NCI-H524 (cell line): ENCODE measurements around the gene FAM117B.
"Not testable (repeated sequence)": the region's sequence is repeated elsewhere in the genome, so short reads cannot be mapped to it uniquely, and the experiment has no call there.

ENCODE experiments used
- DNase-seq, 2 experiments: peaks; one replicate each; lab custom pipeline; 2025; lab: John Stamatoyannopoulos, UW

The FAM117B gene

GRCh38 chr2:202638721-202639120 lies 4.0 kb downstream of the FAM117B start:
- DNase-seq, result no peak

- no peak for DNase-seq
These were observed 4.5 kb downstream of the FAM117B start for GRCh38 chr2:202639231-202639630.

- no peak for DNase-seq
These were observed 7.8 kb downstream of the FAM117B start for GRCh38 chr2:202642567-202642966.

GRCh38 chr2:202643012-202643858 lies 8.5 kb downstream of the FAM117B start:
- no peak for DNase-seq

- DNase-seq, result no peak
These were observed 17.4 kb downstream of the FAM117B start for GRCh38 chr2:202652119-202652518.

GRCh38 chr2:202653890-202654289 lies 19.1 kb downstream of the FAM117B start:
- no peak for DNase-seq

GRCh38 chr2:202657876-202658275 lies 23.1 kb downstream of the FAM117B start:
- no peak for DNase-seq

GRCh38 chr2:202660796-202661195 lies 26.0 kb downstream of the FAM117B start:
- no peak for DNase-seq

GRCh38 chr2:202669841-202670240 lies 35.1 kb downstream of the FAM117B start:
- DNase-seq, result no peak

- no peak for DNase-seq
These were observed 36.7 kb downstream of the FAM117B start for GRCh38 chr2:202671317-202672035.

GRCh38 chr2:202675097-202675496 lies 40.3 kb downstream of the FAM117B start:
- DNase-seq, result not testable (repeated sequence)

- DNase-seq, result no peak
These were observed 45.2 kb downstream of the FAM117B start for GRCh38 chr2:202679980-202680379.

GRCh38 chr2:202680512-202680911 lies 45.7 kb downstream of the FAM117B start:
- no peak for DNase-seq

GRCh38 chr2:202681688-202682205 lies 47.0 kb downstream of the FAM117B start:
- DNase-seq, result no peak

- DNase-seq, result no peak
These were observed 47.5 kb downstream of the FAM117B start for GRCh38 chr2:202682274-202682673.

- DNase-seq, result no peak
These were observed 52.5 kb downstream of the FAM117B start for GRCh38 chr2:202687276-202687675.

GRCh38 chr2:202689459-202689858 lies 54.7 kb downstream of the FAM117B start:
- no peak for DNase-seq

- no peak for DNase-seq
These were observed 55.1 kb downstream of the FAM117B start for GRCh38 chr2:202689898-202690297.

GRCh38 chr2:202690321-202690900 lies 55.6 kb downstream of the FAM117B start:
- no peak for DNase-seq

- no peak for DNase-seq
These were observed 58.7 kb downstream of the FAM117B start for GRCh38 chr2:202693503-202693902.

GRCh38 chr2:202695166-202695565 lies 60.4 kb downstream of the FAM117B start:
- DNase-seq, result no peak

GRCh38 chr2:202700075-202700901 lies 65.5 kb downstream of the FAM117B start:
- no peak for DNase-seq
